CD4-positive, alpha-beta T cell treated with Interferon alpha-2 for 1 hour (primary cell): ENCODE data around the gene ZNF726.
"Not testable (repeated sequence)": the region's sequence is repeated elsewhere in the genome, so short reads cannot be mapped to it uniquely, and the experiment has no call there.

ENCODE experiments used
- DNase-seq, 2 donors: peaks; one replicate each; pipeline ENCODE4 v3.0.0-alpha.2; 2020 to 2022

The ZNF726 gene

GRCh38 chr19:23946569-23946968, 31.9 kb downstream of the ZNF726 start:
- DNase-seq, result peak in 1 of 2 donors; percentile 4

DNA sequence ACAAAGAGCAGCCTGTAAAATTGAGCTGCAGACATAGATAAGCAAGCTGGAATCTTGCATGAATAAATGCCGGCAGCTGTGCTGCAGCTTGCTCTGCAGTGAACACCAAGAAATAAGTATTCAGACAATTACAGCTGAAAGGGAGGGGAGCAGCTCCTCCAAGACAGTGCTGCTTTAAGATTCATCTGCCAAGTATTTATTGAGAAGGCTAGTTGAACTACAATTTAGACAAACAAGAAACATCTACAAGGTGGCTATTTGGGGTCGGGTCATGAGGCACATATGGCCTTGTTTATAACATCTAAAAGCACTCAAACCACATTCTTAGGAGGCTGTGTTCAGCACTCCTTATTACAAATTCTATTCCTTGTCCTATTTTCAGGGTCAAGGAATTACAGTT, 34.9 kb downstream of the ZNF726 start:
- no peak for DNase-seq

DNA sequence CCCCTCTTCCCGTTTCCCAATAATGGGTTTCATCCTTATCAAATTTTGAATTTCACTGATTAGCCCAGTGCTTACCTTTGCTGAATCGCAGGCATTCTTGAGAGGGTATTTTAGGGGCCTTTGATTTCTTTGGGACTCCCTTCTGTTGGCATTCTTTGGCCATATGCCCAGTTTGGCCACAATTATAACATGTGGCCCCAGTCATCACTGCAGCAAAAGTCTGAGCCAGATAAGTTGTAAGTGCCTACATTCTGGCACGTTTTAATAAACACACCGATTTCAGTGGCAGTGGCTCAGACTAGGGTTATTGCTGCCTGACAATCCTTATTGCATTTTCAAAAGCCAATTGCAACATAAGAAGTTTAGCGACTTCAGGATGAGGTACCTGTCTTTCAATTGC, 41.4 kb downstream of the ZNF726 start:
- no peak for DNase-seq

DNA sequence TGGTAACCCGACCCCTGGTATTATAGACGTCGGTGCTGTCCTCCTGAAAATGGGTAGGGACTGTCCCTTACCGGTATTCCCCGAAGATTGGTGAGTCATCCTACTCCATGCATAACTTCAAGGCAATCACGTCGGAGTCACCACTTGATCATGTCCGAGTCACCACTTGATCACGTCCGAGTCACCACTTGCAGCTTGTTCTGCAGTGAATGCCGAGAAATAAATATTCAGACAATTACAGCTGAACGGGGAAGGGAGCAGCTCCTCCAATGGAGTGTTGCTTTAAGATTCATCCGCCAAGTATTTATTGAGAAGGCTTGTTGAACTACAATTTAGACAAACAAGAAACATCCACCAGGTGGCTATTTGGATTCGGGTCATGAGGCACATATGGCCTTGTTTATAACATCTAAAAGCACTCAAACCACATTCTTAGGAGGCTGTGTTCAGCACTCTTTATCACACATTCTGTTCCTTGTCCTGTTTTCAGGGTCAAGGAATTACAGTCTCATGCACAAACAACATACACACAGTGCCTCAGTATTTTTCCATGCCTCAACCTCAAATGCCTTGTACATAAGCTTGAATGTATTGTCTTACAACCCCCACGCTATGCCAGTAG, 43.1 kb downstream of the ZNF726 start:
- no peak for DNase-seq

DNA sequence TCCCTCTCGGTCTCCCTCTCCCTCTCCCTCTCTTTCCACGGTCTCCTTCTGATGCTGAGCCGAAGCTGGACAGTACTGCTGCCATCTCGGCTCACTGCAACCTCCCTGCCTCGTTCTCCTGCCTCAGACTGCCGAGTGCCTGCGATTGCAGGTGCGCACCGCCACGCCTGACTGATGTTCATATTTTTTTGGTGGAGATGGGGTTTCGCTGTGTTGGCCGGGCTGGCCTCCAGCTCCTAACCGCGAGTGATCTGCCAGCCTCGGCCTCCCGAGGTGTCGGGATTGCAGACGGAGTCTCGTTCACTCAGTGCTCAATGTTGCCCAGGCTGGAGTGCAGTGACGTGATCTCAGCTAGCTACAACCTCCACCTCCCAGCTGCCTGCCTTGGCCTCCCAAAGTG, 48.7 kb downstream of the ZNF726 start:
- not testable (repeated sequence) for DNase-seq

GRCh38 chr19:23963881-23964280, 49.2 kb downstream of the ZNF726 start:
- DNase-seq, result not testable (repeated sequence)

- DNase-seq, result not testable (repeated sequence)
Observed at GRCh38 chr19:23964334-23964733, 49.6 kb downstream of the ZNF726 start.

- DNase-seq, result no peak
Observed at GRCh38 chr19:23969630-23970029, 54.9 kb downstream of the ZNF726 start.

GRCh38 chr19:23971598-23971997, 56.9 kb downstream of the ZNF726 start:
- DNase-seq, result no peak

- DNase-seq, result no peak
Observed at GRCh38 chr19:23972161-23972560, 57.5 kb downstream of the ZNF726 start.

- DNase-seq, result no peak
Observed at GRCh38 chr19:23974941-23975340, 60.3 kb downstream of the ZNF726 start.

DNA sequence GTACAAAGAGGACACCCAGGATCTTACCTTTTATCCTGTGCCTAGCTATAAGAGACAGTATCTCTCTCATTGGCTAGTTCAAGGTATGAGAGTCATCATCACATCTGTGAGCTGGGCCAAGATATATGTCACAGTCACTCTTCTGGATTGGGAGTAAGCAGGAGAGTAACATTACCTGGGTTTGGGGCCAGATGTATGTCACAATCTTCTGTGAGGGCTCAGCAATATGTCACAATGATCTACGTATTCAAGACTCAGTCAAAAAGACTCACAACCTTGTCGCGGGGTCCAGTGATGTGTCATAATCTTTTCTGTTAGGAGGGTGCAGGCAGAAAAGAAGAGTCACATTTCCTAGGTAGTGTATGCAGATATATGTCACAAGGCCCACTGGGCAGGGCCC, 61.9 kb downstream of the ZNF726 start:
- not testable (repeated sequence) for DNase-seq

DNA sequence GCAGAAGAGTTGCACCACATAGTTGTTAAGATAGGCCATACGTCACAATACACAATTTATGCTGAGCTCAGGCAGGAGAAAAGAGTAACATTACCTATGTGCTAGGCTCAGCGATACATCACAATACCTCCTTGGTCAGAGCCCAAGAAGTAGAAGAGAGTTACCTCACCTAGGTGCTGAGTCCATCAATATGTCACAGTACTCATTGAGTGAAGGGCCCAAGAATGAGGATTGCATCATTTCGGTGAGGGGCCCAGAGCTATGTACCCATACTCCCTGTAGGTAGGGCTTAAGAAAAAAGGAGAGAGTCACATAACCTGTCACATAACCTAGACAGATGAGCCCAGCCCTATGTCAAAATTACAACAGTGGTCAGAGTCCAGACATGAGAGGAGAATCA, 62.6 kb downstream of the ZNF726 start:
- not testable (repeated sequence) for DNase-seq

- no peak for DNase-seq
Observed at GRCh38 chr19:23978068-23978467, 63.4 kb downstream of the ZNF726 start.

- no peak for DNase-seq
Observed at GRCh38 chr19:23980805-23981204, 66.1 kb downstream of the ZNF726 start.

- no peak for DNase-seq
Observed at GRCh38 chr19:23981863-23982262, 67.2 kb downstream of the ZNF726 start.

DNA sequence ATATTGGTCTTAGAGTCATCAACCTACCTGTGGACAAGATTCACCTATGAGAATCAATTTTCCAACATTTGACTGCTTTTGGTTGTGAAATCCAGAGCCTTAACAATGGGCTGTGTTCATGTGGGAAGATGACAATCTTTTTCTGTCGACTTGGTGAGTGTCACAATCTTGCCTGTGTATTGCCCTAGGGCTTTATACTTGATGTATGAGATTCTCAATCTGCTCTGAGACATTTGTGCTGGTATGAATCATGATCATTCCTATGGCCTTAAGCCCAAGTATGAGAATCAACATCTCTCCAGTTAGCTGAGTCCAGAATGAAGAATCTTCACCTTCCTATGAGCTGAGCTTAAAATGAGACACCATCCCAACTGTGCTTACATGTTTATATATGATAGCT, 68.7 kb downstream of the ZNF726 start:
- no peak for DNase-seq
